Effector memory CD4-positive, alpha-beta T cell (primary cell): ENCODE measurements around the gene HDAC10.

Source experiments
- DNase-seq, 3 donors: peaks; one replicate each; pipeline ENCODE4 v3.0.0-alpha.2; 2020
- H3K27ac ChIP-seq: 2 replicates; pipeline ENCODE4 v1.7.0; 2013; ENCODE audit warnings: mild to moderate bottlenecking, low read length, moderate library complexity; ENCODE audit not compliant: insufficient read depth, poor library complexity, severe bottlenecking
- H3K27me3 ChIP-seq: replicated peaks from 2 replicates; pipeline ENCODE4 v1.7.0; 2013; ENCODE audit warnings: mild to moderate bottlenecking, low read length; ENCODE audit not compliant: insufficient read depth, control insufficient read depth, poor library complexity, severe bottlenecking
- H3K36me3 ChIP-seq: 2 replicates; pipeline ENCODE4 v1.7.0; 2013; ENCODE audit warnings: mild to moderate bottlenecking, low read length, moderate library complexity; ENCODE audit not compliant: control insufficient read depth, insufficient read depth
- H3K4me1 ChIP-seq: 2 replicates; pipeline ENCODE4 v1.7.0; 2013; ENCODE audit warnings: low read length, mild to moderate bottlenecking; ENCODE audit not compliant: control insufficient read depth, insufficient read depth, poor library complexity, severe bottlenecking
- H3K4me3 ChIP-seq: 2 replicates; pipeline ENCODE4 v1.7.0; 2013; ENCODE audit warnings: low read length, low read depth, mild to moderate bottlenecking; ENCODE audit not compliant: insufficient read depth, poor library complexity, severe bottlenecking
- H3K9me3 ChIP-seq: 2 replicates; pipeline ENCODE4 v1.7.0; 2013; ENCODE audit warnings: mild to moderate bottlenecking, low read length, moderate library complexity; ENCODE audit not compliant: control insufficient read depth

Gene HDAC10

GRCh38 chr22:50283821-50284220 is 32.8 kb upstream of the HDAC10 start:
- no peaks in the 10 kb centered on the region for H3K36me3 ChIP-seq
- DNase-seq = no peak
- no peaks in the 10 kb centered on the region for H3K27me3 ChIP-seq
- no peak overlapping the region for H3K4me3 ChIP-seq
- no peaks in the 10 kb centered on the region for H3K4me1 ChIP-seq
- H3K27ac ChIP-seq = no peak overlapping the region
- no peaks in the 10 kb centered on the region for H3K9me3 ChIP-seq

- no peaks in the 10 kb centered on the region for H3K27me3 ChIP-seq
- no peaks in the 10 kb centered on the region for H3K9me3 ChIP-seq
- H3K36me3 ChIP-seq = no peaks in the 10 kb centered on the region
- H3K4me3 ChIP-seq = no peak overlapping the region
- no peak for DNase-seq
- H3K4me1 ChIP-seq = no peaks in the 10 kb centered on the region
- H3K27ac ChIP-seq = no peak overlapping the region
Observed at GRCh38 chr22:50282361-50283155, 31.5 kb upstream of the HDAC10 start.

- no peaks in the 10 kb centered on the region for H3K36me3 ChIP-seq
- no peaks in the 10 kb centered on the region for H3K9me3 ChIP-seq
- H3K27me3 ChIP-seq = no peaks in the 10 kb centered on the region
- H3K4me3 ChIP-seq = no peak overlapping the region
- no peaks in the 10 kb centered on the region for H3K4me1 ChIP-seq
- DNase-seq = no peak
- H3K27ac ChIP-seq = no peak overlapping the region
Observed at GRCh38 chr22:50281957-50282356, 30.9 kb upstream of the HDAC10 start.

GRCh38 chr22:50281384-50281760 is 30.3 kb upstream of the HDAC10 start:
- no peaks in the 10 kb centered on the region for H3K4me1 ChIP-seq
- H3K27me3 ChIP-seq = no peaks in the 10 kb centered on the region
- no peaks in the 10 kb centered on the region for H3K36me3 ChIP-seq

GRCh38 chr22:50280708-50281383 is 29.8 kb upstream of the HDAC10 start:
- H3K9me3 ChIP-seq = no peaks in the 10 kb centered on the region
- H3K4me1 ChIP-seq = no peaks in the 10 kb centered on the region
- H3K36me3 ChIP-seq = no peaks in the 10 kb centered on the region
- no peak overlapping the region for H3K27ac ChIP-seq
- no peak for DNase-seq
- no peaks in the 10 kb centered on the region for H3K27me3 ChIP-seq
- H3K4me3 ChIP-seq = no peak overlapping the region

More at GRCh38 chr22:50281384-50281760, 30.3 kb upstream of the HDAC10 start:
- H3K9me3 ChIP-seq = no peaks in the 10 kb centered on the region
- no peak overlapping the region for H3K4me3 ChIP-seq
- DNase-seq = no peak
- H3K27ac ChIP-seq = no peak overlapping the region

GRCh38 chr22:50280022-50280707 is 29.1 kb upstream of the HDAC10 start:
- Histone ChIP-seq H3K4me3 (no peak overlapping the region), H3K36me3 (no peaks in the 10 kb centered on the region), H3K4me1 (no peaks in the 10 kb centered on the region), H3K27me3 (no peaks in the 10 kb centered on the region), H3K27ac (no peak overlapping the region), H3K9me3 (no peaks in the 10 kb centered on the region)
- DNase-seq = no peak

- Histone ChIP-seq H3K9me3 (no peaks in the 10 kb centered on the region), H3K4me1 (peaks cover 3% of the 10 kb centered on the region), H3K4me3 (no peak overlapping the region), H3K27me3 (no peaks in the 10 kb centered on the region), H3K36me3 (no peaks in the 10 kb centered on the region), H3K27ac (no peak overlapping the region)
- no peak for DNase-seq
Observed at GRCh38 chr22:50278956-50279619, 28.0 kb upstream of the HDAC10 start.

- Histone ChIP-seq H3K27ac (no peak overlapping the region), H3K4me1 (peaks cover 3% of the 10 kb centered on the region), H3K4me3 (no peak overlapping the region), H3K36me3 (no peaks in the 10 kb centered on the region), H3K27me3 (no peaks in the 10 kb centered on the region), H3K9me3 (no peaks in the 10 kb centered on the region)
- DNase-seq = no peak
Observed at GRCh38 chr22:50278461-50278860, 27.4 kb upstream of the HDAC10 start.

GRCh38 chr22:50277761-50278160 is 26.7 kb upstream of the HDAC10 start:
- no peak for DNase-seq
- H3K4me3 ChIP-seq = no peak overlapping the region
- H3K36me3 ChIP-seq = no peaks in the 10 kb centered on the region
- no peaks in the 10 kb centered on the region for H3K27me3 ChIP-seq
- H3K4me1 ChIP-seq = peaks cover 3% of the 10 kb centered on the region
- no peaks in the 10 kb centered on the region for H3K9me3 ChIP-seq
- H3K27ac ChIP-seq = no peak overlapping the region
